H54 (cell line): ENCODE results near the gene ACLY.
"Not testable (repeated sequence)": the region's sequence is repeated elsewhere in the genome, so short reads cannot be mapped to it uniquely, and the experiment has no call there.

Experiments
- DNase-seq: peaks from one replicate; pipeline ENCODE4 v3.0.0; 2011; ENCODE audit warnings: low spot score, mixed read lengths; ENCODE audit not compliant: insufficient read length
- FAIRE-seq: peaks from 3 replicates; lab custom pipeline; 2011; peaks lifted over from hg19 to GRCh38; lab: Jason Lieb, UNC
- POLR2A ChIP-seq: IDR thresholded peaks from 2 replicates; pipeline ENCODE4 v1.6.1; 2011; ENCODE audit warnings: low read depth, mild to moderate bottlenecking, low read length

Gene ACLY

DNA sequence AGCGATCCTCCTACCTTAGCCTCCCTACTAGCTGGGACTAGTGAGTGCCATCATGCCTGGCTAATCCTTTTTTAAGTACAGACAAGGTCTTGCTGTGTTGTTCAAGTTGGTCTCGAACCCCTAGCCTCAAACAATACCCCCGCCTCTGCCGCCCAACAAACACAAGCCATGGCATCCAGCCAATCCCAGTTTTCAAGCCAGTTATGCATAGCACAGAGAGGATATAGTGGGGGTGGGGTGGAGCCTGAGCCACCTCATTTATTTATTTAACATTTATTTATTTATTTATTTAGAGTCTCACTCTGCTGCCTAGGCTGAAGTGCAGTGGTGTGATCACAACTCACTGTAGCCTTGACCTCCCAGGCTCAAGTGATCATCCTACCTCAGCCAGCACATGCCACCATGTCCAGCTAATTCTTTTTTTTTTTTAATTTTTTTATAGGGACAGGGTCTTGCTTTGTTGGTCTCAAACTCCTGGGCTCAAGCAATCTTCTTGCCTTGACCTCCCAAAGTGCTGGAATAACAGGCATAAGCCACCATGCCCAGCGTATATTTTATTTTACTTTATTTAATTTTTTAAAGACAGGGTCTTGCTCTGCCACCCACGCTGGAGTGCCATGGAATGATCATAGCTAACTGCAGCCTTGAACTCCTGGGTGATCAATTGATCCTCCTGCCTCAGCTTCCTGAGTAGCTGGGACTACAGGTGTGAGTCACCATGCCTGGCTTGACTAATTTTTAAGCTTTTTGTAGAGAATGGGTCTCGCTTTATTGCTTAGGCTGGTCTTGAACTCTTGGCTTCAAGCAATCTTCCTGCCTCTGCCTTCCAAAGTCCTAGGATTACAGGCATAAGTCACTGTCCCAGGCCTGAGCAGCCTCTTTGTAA is 27.4 kb downstream of the ACLY start:
- TF ChIP-seq POLR2A = no peak
- no peak for FAIRE-seq

DNA sequence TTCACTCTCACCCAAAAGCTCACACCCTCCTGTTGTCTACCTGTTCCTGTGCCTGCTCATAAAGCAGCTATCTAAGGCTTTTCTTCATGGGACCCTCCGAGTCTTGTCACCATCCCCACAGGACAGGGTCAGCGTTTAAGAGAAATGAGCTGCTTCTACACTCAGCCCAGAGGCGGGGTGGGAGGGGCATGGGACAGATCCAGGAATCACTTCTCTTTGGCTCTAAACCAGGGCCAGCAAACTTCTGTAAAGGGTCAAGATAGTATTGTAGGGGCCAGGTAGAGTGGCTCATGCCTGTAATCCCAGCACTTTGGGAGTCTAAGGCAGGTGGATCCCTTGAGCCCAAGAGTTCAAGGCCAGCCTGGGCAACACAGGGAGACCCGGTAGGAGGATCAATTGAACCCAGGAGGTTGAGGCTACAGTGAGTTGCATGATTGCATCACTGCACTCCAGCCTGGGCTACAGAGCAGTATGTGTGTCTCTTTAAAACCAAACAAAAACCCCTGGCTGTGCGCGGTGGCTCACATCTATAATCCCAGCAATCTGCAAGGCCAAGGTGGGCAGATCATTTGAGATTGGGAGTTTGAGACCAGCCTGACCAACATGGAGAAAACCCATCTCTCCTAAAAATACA is 30.3 kb downstream of the ACLY start:
- no peak for TF ChIP-seq POLR2A
- DNase-seq (no peak), FAIRE-seq (no peak)

More for the DNA sequence above, 27.4 kb downstream of the ACLY start:
- no peak for DNase-seq

DNA sequence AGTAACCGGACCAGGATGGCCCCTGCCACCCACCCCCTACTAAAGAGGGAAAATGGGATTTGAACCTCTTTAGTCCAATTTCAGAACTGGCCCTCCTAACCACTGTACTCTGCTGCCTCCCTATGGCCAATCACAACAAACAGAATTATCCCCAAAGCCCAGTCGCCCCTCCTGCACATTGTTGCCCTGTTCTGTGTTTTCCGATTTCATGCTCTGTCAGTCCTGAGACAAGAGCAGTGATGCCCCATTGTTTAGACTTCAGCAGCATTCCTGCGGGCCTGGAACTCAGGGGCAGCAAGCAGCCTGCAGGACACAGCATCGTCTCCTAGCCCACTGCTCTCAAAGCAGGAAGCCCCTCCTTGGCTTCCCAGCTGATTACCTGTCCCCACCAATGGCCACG is 33.0 kb downstream of the ACLY start:
- DNase-seq (no peak), FAIRE-seq (no peak)
- no peak for TF ChIP-seq POLR2A

DNA sequence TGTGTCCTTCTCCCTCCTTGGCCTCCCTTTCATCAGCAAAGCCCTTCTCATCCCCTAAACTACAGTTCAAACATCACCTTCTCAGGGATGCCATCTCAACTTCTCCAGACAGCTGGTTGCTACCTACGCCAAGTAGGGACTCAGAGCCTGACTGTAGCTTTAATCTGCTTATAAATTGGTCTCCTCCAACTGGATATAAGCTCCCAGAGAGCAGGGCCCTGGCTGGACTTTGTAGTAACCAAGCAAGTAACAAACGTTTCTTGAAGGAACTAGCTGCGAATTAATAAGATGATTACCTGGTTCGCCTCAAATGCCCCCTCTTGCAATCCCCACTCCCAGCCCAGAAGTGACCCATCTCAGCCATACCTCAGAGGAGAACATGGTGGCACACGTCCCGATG is 36.0 kb downstream of the ACLY start:
- FAIRE-seq (no peak), DNase-seq (no peak)
- no peak for TF ChIP-seq POLR2A

DNA sequence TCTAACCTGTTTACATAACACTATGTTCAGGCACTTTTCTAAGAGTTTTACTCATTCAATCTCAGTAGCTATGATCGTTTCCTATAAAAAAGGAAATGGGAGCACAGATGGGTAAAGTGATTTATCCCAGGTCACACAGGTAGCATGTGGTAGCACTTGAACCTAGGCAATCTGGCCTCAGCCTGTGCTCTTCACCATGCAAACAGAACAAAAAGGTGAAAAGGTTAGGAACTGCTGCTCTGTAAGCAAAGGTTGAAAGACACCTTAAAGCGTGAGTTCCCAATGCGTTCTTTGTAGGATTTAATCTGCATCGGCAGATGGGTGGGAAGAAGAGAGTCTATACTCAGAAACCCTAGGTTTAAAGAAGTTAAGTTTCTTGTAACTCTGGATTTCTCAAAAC is 38.6 kb downstream of the ACLY start:
- FAIRE-seq (no peak), DNase-seq (no peak)
- no peak for TF ChIP-seq POLR2A

DNA sequence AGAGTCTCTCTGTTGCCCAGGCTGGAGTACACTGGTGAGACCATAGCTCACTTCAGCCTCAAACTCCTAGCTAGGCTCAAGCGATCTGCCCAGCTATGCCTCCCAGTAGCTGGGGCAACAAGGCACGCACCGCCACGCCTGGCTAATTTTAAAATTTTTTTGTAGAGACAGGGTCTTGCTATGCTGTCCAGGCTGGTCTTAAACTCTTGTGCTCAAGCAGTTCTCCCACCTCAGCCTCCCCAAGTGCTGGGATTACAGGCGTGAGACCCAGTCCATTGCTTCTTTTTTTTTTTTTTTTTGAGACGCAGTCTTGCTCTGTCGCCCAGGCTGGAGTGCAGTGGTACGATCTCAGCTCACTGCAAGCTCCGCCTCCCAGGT is 44.5 kb downstream of the ACLY start:
- FAIRE-seq, DNase-seq: not testable (repeated sequence)

DNA sequence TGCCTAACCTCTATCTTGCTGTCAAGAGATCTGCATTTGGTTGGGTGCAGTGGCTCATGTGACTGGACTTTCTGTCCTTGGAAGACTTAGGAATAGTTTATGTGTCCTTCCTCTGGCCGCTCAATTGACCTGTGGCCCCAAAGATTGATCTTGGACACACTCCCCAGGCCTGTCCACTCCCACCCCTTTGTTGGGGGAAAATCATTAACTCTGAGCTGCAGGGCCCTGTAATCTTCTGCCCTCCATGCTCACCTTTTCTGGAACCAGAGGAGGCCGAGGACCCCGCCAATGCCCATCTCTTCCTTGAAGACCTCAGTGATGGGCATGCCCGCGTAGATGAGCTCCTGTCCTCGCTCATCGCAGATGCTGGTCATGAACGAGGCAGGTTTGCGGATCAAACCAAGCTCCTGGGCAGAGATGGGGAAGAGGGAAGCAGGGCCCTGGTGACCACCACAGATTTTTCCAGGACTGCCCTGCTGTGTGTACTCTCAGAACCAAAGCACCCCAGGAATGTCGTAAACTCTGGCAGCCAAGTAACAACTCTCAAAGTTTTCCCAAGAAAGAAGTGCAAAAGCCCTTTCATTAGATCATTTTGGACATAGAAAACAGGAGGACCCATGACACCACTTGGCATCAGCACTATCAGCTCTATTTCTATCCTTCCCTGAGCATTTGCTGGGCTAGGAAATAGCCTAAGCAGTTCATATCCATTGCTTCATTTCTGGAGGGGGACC is 45.0 kb downstream of the ACLY start:
- FAIRE-seq (no peak), DNase-seq (no peak)
- TF ChIP-seq POLR2A = no peak

DNA sequence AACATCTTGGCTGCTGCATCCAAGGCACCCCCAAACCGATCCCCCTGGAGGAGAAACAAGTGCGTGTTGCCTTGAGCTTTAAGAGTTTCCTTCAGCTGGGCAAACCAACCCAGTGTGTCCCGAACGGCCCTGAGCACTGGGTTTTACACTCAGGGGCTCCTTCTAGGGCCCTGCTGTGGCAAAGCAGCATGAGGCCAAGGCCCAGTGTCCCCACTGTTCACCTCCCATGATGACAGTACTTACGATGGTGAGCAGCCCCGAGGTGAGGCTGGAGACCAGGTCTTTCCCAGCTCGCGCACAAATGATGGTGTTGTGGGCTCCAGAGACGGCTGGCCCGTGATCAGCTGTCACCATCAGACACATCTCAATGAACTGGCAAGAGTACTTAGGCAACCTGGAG is 47.0 kb downstream of the ACLY start:
- no peak for DNase-seq
- FAIRE-seq = no peak
- TF ChIP-seq POLR2A = no peak

DNA sequence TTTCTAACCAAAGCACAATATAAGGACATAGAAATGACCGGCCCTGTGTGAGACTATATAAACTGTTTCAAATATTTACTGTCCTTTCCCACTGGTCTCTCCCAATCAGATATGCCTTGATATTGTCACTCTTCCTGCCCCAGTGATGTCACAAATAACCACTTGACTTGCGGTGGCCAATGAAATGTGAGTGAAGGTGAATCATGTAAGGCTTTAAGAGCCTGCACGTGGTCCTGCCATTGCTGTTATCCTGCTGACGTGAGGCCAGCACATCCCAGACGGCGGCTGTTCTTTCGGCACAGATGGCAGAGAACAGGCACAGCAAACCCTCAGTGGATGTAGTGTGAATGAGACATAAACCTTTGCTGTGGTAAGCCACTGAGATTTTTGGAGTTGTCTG is 48.1 kb downstream of the ACLY start:
- DNase-seq (no peak), FAIRE-seq (no peak)
- TF ChIP-seq POLR2A = no peak

DNA sequence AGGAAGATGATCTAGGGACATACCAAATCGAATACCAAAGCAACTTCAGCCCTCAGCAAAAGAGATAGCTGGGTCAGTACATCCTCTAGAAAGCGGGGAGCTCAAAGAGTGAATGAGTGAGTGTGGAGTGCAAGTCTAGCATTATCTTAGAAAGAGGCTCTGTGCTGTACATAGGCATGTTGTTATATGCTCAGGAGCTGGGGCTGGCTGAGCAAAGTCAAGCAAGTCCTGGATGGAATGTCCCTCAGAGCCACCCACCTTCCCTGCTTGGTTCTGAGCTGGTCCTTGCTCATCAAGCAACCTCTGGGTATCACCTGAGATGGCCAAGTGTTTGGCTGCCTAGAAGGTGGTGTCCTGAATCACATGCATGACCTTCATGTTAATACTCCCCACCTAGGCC is 48.7 kb downstream of the ACLY start:
- no peak for FAIRE-seq
- no peak for DNase-seq

DNA sequence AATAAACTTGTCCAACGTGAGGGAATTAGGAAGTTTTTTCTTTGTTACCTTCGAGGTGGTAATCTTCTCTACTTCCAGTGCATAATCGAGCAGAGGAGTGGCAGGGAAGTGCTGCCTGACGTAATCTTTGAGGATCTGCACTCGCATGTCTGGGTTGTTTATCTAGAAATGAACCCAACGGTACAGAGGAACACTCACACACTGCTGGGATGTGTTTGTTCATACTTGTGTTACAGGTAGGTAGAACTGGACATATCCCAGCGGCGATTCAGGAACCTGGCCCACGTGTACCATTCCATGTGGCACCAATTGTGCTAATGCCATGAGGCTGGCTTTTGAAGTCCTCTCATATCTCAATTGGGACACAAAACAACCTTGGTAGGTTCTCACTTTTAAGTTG is 49.3 kb downstream of the ACLY start:
- TF ChIP-seq POLR2A = no peak
- FAIRE-seq (no peak), DNase-seq (no peak)

More for the DNA sequence above, 48.7 kb downstream of the ACLY start:
- TF ChIP-seq POLR2A = no peak

DNA sequence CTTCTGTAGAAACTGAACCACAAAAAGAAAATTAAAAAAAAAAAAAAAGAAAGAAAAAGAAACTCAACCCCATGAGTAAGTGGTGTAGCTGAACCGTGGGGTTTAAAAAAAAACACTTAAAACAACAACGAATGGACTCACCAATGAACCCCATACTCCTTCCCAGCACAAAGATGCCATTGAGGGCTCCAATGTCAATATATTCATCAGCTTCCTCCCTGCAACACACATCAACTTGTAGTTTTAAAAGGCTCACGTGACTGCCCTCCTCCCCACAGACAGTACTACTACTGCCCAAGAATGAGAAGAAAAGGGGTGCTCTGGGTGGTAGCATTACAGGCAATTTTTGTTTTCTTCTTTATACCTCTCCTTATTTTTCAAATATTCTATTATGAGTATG is 50.2 kb downstream of the ACLY start:
- no peak for TF ChIP-seq POLR2A
- no peak for FAIRE-seq
- DNase-seq = no peak

DNA sequence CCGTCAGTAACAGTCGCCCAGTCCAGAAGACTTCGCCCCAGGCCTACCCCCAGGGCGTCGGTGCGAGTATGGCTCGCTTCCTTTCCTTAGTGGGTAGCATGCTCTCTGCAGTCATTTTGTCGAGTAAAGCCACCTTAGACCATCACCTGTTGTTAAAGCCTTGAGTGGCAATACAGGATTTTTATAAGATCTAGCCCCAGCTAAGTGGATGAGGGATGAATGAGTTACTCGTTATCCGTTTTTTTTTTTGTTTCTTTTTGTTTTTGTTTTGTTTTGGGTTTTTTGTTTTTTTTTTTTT is 53.2 kb downstream of the ACLY start:
- DNase-seq = no peak
- TF ChIP-seq POLR2A = no peak
- FAIRE-seq = no peak

DNA sequence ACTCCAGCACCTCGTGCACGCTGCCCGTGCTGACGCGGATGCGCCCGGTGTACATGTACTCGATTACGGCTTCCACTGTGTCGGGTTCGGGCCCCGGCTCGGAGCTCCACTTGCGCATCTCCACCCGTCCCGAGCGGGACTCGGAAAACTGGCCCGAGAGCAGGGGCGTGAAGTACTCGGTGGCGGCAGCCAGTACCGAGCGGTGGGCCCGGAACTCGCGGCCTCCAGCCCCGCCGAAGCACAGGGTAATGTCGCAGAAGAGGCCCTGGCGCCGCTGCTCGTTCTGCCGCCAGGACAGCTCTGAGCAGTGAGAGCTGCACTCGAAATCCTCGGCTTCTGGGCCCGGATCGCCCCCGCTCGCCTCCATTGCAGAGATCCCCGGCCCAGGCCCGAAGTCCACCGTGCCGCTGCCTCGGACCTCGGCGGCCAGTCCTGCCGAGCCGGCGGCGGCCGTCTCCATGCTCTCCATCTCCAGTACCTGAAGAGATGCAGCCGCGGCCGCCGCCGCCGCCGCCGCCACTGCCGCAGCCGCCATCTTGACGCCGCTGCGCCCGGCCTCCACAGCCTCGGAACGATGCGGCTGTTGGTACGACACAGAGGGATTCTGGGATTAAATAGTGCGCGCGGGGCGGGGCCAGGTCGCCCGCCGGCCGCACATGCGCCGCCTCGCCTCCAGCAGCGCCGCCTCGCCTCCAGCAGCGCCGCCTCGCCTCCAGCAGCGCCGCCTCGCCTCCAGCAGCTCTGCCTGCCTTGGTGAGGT is 53.7 kb downstream of the ACLY start, which contains the start of gene KLHL11:
KLHL11 (minus strand) TSS at position 588 of the 760 bp plus-strand sequence; CDS start at position 535, 53 bp downstream.
- DNase-seq (peak; percentile 88), FAIRE-seq (no peak)
- TF ChIP-seq POLR2A = peak; percentile 93
